EH (cell line): Measurements from ENCODE around the gene IRF6.

Experiments used
- DNase-seq: peaks from one replicate; pipeline ENCODE4 v3.0.0-alpha.2; 2015; ENCODE audit warnings: low read depth

Gene IRF6

DNA sequence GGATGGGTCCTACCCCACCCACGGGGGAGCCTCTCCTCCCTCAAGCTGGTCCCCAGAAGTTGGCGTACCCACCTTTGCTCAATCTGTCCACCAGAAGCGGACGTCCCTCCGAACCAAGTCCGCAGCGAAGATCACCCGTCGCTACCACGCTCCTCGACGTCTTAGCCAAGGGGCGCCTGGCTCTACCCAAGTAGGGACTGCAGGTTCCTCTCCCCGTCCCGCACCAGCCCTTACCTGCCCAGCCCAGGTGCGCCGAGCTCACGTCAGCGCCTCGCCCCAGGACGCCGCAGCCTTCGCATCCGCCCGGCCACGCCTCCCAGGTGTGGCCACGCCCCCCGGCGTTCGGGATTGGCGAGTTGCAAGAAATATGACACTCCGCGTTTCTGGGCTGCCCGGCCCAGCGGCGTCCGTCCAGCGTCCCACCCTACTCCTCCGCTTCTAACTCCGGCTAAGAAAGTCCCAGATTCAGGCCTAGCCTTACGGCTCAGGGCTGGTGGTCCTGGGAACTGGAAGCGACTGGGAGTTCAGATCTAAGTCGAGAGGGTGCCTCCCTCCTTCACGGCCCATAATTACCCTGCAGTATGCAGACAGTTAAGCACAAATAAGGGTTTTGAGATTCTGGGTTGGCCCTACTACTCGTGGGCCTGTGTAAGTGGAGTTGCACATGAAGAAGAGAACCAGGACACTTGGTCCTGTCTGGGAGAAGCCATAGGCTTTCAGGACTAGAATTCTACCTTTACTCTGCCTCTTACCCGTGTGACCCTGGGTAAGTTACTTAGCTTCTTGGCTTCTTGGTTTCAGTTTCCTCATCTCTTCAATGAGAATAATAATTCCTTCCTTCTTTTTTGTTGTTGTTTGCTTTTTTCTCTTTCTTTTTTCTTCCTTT lies at the start of gene IRF6:
Gene IRF6 (minus strand): TSS at position 268 of the 886 bp plus-strand sequence. CDS start 4,729 bp downstream, outside the sequence.
- peak; percentile 52 for DNase-seq

GRCh38 chr1:209855623-209856022 lies 49.7 kb upstream of the IRF6 start:
- no peak for DNase-seq

- DNase-seq, result no peak
Observed at GRCh38 chr1:209855006-209855405, 49.1 kb upstream of the IRF6 start.

DNA sequence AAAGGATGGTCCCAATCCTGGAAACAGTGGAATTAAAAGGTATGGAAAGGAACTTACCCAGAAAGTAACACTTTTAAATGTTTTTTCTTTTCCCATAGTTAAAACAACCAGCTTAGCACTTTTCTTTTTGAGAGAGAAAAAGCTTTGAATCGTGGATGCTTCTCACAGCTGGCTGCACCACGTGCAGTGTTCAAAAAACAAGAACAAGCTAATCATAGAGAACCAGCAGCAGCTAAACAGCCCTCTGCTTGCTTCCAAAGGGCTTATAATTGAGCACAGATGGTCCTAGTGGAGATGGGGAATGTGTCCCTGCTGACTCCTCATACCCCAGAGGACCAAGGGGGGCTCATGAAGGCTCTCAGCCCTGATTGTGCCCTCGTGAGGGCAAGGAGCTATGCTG lies 48.3 kb upstream of the IRF6 start:
- DNase-seq, result no peak

- no peak for DNase-seq
Observed at GRCh38 chr1:209853676-209854075, 47.7 kb upstream of the IRF6 start.

DNA sequence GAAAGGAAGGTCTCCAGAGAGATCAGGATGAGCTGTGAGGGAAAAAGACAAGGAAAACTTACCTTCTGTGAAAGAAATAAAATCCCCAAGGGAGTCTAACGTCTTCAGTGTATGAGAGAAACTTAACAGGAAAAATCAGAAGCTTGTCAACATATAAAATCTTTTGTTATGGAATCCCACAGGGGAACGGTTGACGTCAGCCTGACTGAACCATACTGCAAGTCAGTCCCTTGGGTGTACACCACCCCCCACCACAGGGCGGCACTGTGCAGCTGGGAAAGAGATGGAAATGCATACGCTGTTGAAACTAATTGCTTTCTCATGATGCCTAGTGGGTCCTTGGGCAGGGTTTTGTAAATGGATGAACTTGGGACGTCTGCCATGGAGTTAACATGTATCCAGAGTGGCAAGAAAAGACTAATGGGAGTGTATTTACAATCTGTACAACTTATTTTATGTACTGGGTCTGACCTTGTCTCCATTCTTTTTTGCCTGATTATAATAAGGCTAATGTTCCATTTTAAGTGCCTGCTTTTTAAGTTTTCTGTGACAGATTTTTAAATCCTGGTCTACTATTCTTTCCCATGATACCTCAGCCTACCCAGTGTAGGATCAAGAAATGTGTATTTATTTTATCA lies 44.5 kb upstream of the IRF6 start:
- DNase-seq, result peak; percentile 71

DNA sequence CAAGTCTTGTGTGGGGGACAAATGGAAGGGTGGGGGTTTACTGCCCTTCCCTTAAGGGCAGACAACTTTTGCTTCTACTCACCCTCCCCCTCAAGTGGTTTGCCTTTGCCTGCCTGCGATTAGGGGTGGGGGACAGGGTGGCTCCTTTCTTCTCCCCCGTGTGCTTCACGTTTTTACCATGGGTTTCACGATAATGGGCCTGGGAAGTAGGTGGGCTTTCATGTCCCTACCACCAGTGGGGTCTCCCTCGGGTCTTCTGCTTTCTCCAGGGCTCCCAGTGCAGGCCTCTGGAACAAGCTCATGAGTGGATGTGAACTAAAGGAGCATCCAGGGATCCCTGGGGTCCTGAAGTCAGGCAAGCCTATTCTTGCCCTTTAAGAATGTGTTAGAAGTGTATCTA lies 43.4 kb upstream of the IRF6 start:
- DNase-seq, result no peak

GRCh38 chr1:209845408-209845725 lies 39.4 kb upstream of the IRF6 start:
- DNase-seq, result no peak

- DNase-seq, result no peak
Observed at GRCh38 chr1:209844695-209845407, 38.9 kb upstream of the IRF6 start.

DNA sequence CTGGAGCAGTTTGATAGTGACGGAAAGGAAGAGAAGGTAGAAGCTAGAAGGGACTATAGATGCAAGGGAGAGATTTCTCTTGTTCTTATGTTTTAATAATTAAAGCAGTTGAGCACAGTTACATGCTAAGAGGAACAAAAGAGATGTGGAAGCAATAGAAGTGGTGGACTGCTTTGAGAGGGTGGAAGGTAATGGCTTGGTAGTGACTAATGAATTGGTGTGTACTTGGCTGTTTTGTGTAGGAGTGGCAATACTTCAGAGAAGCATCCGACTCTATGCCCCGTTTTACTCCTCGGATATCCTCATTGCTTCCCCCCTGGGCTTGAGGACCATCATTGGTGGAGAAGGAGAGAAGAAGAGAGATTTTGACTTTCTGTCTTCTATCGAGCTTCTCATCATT lies 34.7 kb upstream of the IRF6 start:
- no peak for DNase-seq

DNA sequence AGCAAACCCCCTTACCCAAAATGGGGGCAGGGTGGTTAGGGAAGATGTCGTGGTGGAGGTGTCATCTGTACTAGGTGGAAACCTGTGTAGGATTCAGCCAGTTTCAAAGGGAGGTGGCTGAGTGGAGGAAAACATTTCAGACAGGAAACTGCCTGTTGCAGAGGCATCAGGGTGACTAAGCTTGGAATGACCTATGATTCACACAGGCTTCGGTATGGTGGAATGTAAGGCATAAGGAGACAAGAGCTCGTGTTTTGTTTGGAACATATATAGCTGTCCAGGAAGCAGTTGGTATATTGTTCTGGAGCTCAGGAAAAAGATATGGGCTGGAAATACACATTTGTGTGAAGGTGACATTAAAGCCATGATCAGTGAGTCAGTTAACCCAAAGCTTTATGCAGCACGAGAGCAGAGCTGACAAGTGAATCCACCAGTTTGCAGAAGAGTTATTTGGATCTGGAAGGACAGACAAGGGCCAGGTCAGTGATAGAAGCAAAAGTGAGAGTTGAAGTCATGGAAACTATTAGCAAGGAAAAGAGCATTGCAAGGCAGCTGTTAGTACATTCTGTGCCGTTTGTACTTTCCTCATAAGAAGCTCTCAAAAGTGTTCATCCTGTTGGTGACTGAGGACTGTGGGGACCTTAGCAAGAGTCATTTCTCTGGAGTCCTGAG lies 34.1 kb upstream of the IRF6 start:
- DNase-seq, result peak; percentile 97

- no peak for DNase-seq
Observed at GRCh38 chr1:209838537-209838936, 32.6 kb upstream of the IRF6 start.

DNA sequence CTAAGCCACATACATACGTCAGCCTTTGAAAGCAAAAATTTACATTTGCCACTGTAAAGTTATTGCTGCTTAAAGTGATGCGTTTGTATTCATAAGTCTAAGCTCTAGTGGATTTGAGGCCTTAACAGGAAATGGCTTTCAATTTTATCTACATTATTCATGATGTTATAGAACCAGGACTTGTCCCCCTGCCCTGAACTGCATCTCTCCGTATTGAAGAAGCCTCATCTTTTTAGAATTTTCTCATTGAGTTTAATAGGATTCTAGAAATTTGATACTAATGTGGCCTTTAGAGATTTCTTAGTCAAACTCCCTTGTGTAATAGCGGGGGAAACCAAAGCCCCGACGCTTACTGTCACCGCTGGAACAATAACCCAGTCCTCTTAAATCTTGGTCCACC lies 31.7 kb upstream of the IRF6 start:
- DNase-seq, result no peak

GRCh38 chr1:209835782-209836298 lies 29.9 kb upstream of the IRF6 start:
- DNase-seq, result peak; percentile 76

DNA sequence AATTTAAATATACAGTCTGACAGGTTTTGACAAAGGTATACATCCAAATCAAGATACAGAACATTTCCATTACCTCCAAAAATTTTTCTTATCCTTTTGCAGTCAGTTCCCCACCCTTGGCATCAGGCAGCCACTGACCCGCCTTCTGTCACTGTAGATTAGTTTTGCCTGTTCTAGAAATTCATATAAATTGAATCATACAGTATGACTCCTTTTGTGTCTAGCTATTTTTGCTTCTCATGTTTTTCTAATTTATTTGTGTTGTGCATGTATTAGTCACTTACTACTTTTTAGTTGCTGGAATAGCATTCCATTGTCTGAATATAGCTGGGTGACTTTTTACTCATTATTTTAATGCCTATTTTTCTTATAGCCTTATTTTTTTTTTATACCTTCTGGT lies 25.7 kb upstream of the IRF6 start:
- peak; percentile 79 for DNase-seq

DNA sequence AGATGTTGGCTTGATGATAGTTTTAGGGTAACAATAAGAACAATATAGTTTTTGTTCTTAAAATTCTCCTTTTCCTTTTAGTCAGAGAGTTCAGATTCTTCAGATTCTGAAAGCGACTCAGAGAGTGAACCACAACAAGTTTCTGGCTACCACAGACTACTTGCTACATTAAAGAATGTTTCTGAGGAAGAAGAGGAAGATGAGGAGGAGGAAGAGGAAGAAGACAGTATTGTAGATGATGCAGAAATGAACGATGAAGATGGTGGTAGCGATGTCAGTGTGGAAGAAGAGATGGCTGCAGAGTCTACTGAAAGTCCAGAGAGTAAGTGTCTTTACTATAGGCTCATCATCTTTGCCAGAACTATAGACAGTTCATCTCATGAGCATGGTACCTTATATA lies 24.8 kb upstream of the IRF6 start:
- DNase-seq, result no peak

GRCh38 chr1:209829716-209830115 lies 23.8 kb upstream of the IRF6 start:
- no peak for DNase-seq

GRCh38 chr1:209827384-209828262 lies 21.7 kb upstream of the IRF6 start, which contains the start of gene UTP25:
UTP25 (plus strand) TSS chr1:209827972; CDS start chr1:209828064, 92 bp downstream.
- DNase-seq, result peak; percentile 95

DNA sequence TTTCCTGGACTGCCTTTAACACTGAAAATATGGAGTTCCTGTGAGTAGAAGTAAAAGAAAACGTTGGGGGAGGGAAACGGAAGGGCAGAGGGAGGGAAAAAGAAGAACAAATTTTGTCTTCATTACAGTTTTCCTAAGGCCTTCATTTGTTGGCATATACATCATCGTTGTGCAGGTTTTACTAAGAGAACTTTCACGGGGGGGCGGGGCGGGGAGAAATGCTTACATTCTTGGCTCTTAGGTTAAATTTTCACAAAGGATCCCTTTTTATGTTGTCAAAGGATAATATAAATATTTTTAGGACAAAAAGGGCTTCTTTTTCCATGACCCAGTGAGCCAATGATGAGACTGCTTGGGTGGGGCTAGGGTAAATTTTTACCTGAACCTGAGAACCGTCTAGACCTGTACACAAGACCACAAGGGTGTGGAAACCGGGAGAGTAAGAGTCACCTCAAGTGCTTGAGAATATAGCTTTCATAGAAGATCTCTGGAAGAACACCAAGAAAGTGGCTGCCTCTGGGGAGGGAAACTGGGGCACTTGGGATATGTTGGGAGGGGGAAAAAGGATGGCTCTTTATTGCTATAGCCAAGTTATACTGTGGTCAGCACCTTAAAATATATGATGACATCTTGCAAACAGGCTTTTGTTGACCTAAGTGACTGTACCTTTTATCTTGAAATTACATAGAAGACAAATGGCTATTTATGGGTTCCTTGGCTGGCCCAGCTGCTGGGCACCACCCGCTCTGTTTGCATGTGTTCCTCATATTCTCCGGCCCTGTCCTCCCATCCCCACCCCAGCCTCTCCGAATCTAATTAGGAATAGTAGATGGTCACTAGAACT lies 19.9 kb upstream of the IRF6 start:
- DNase-seq, result no peak
